Activated T-cell treated with anti-CD3 and anti-CD28 coated beads for 1 hour (primary cell): ENCODE data around the gene SEMA3C.

Experiments
- DNase-seq: peaks from one replicate; pipeline ENCODE4 v3.0.0-alpha.2; 2020; ENCODE audit warnings: low read depth

The SEMA3C gene

DNA sequence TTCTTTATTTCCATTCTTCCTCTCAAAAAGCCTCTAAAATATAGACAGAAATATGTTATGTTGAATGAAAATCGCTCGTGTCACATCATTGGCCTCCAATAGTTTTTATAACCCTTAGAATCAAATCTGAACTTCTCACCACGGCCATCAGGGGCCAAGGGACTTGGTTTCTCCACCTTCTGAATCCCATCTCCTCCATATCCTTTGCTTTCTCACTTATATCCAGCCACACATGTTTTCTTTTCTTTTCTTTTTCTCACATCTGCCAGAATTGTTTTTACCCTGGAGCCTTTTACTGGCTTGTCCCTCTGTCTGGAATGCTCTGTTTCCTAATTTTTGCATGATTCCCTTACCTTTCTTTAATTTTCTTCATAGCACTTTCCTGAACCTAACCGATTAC lies 184.8 kb downstream of the SEMA3C start:
- DNase-seq: no peak

DNA sequence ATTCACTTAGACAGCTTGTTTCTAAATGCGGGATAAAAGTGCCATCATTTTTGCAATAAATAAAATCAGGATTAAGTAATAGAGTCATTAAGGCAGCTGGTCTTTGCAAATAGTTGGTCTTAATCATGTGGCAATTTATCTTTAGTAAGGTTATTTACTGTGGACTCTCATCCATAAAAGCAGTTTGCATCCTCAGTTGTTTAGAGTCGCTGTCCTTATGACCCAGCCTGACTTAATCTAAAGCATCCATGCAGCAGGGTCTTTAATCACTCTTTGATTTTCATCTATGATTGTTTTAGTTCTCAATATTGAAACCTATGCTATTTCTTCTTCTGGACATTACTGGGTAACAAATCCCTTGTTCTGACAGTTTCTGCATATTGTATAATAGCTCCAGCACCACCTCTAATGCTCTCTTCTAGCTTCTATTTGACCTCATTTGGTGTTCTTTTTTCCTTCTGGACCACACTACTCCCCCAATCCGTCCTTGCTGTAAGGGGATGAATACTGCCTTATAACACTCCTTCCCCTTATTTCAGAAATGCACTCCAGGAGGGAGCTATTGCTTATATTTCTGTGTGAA lies 185.4 kb downstream of the SEMA3C start:
- DNase-seq: no peak

DNA sequence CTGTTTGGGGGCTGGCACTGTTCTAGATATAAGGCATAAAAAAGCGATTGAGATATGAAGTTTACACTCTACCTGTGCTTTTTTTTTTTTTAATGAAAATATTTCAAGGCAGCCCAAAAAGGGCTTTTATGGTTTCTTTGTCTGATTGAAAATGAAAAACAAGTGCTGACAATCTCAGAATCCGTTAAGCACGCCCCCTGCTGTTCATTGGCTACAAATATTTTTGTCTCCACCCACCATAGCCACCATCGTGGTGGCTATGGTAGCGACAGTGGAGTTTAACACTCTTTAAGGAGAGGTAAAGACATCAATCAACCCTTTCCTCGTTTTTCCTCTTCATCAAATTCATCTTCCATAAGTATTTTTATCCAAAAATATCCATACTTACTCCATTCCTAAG lies 186.2 kb downstream of the SEMA3C start:
- no peak for DNase-seq

DNA sequence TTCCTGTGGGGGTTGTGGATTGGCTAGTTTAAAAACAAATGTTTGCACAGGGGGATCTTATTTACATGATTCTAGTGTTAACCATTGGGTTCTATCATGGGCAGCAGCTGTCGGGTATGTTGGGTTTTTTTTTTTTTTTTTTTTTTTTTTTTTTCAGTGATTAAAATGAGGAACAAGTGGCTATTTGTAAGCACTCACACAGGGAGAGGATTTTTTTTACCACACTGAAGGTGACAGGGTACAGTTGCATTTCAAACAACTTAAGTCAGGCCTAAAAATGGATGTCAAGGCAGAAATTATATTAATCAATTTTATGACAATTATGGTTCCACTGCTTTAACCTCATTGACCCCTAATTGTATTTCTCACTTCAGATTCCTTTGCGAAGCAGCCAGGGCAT lies 187.6 kb downstream of the SEMA3C start:
- DNase-seq: no peak

DNA sequence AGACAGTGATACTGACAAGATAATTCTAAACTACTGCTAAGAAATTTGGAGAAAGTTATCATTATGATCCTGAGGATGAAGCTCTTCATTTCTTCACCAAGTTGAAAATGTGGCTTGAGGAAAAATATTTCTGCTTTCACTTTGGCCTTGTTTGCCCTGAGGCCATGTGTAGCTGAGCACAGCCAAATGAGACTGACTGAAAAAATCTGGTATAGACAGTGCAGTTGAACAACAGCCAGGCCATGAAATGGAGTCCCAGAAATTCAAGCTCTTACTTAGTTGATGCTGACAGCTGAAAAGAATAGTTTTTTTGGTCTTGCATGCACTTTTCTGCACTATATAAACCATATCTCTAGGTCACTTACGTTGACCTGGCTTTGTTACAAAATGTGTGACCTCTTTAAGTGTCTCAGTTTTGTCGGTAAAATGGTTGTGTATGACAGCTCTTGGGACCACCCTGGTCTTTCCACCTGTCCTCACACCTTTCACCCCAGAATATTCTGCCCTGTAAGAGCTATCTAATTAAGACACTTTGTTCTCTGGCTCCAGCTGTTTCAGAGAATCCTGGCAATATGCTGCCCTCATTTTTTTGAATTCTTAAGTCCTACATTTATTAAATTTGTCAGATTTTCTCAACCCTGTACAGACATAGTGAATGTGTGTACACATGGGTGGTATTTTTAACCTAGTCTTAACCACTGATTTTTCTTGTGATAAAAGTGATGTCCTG lies 189.1 kb downstream of the SEMA3C start:
- no peak for DNase-seq

DNA sequence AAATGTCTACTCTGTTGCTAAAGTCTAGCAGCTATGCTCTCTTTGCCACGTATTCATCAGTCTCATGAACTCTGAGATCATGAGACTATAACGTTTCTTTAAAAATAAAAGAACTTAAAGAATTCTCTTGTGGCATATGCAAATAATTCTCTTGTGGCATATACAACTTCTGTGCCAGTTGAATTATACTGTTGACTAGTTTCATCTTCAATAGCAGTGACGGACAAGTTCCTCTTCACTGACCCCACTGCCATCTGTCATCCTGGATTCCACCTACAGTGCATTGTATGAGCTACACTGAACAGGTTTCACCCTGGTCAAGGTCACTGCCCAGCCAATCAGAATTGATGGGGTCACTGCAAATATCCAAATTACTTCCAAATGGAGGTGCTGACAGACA lies 192.2 kb downstream of the SEMA3C start:
- no peak for DNase-seq

DNA sequence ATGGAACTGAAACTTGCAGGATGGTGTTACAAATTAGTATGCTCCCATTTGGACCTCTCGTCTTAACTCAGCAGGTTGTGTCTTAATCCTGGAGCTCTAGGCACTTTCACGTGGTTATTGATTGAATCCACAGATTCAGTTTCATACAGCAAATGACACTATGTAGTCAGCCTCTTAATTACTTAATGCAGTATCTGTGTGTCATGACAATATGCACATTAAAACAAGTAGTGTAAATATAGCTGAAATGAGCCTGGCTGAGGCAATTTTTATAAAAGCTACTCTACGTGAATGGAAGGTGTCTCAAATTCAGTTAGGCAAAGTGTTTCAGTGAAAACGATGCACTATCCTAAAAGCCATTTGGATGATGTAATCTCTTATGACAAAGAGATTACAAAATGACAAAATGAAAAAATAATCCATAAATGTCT lies 193.7 kb downstream of the SEMA3C start:
- DNase-seq: no peak

DNA sequence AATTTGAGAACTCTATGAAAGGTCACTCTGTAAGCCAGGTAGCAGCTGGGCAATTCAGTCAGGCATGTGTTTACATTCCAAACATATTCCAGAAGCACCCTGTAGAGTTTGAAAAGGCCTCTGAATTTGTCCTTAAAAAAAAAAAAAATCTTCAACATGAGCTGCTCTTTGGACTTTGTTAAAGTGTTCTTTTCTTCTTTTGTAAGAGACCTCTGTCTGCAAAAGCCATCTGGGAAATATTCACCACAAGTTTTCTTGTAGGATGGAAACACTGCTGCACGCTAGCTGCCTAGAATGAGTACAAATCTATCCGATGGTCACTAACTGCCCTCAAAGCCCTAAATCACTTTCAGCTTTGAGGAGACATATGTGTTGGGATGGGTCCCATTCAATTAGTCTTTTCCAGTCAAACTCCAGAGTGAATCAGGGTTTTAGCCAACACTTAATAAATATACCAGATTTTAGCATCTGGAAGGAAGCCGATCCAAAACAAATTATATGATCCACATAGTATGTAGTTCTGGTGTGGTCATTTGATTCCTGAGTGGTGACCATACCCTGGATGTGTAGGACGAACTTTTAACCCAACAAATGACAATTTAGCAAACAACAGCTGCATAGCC lies 194.5 kb downstream of the SEMA3C start:
- no peak for DNase-seq

DNA sequence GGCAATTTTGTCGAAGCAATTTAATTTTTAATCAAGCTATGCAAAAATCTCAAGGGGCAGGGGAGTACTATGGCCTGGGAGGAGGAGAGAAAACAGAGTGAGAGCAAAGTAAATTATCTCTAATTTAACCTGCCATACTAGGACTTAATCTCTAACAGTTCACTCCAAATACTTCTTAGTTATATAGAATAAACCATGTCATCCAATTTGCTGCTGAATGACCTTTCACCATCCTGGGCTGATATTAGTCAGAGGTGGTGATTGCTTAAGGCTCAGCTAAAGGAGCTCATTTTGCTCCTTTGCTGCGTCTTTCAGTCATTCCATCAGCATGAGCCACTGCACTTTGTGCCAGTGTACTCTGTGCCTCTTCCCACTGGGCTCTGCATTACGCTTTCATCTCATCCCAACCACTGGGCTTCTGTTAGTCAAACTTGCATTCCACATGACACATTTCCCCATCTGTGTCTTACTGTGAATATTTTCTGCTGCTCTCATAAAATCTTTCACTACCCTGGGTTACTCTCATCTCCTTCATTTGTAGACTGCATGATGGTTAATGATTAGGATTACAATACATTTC lies 196.1 kb downstream of the SEMA3C start:
- no peak for DNase-seq

DNA sequence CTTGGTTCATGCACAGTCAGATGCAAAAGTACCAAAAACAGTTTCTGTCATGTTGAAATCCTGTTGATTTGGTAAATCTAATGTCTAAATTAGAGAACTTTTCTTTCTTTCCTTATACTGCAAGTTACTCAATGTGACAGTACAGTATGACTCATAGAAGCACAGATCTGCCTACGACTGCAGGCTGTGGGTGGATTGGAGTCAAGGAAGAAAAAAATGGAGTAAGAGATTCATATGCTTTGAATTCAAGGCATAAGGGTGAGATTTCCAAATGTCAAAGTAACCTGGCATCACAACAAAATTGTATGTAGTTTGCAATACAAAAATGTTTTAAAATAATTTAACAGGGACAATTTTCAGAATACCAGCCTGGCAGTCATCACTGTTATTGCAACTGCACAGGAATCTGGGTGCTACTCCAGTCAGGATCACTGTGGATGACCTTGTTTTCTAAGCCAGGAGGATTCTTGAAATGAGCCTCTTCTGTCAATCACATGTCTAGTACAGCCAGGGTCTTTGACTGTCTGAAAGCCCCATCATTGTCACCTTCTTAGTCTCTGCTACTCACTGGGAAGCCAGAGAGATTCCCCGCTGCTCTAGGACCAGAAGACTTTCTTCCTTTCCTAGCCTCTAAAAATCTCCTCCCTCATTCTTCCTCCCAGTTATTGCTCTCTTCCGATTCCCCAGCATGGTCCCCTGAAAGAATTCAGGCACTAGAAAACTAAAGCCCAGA lies 196.8 kb downstream of the SEMA3C start:
- no peak for DNase-seq

DNA sequence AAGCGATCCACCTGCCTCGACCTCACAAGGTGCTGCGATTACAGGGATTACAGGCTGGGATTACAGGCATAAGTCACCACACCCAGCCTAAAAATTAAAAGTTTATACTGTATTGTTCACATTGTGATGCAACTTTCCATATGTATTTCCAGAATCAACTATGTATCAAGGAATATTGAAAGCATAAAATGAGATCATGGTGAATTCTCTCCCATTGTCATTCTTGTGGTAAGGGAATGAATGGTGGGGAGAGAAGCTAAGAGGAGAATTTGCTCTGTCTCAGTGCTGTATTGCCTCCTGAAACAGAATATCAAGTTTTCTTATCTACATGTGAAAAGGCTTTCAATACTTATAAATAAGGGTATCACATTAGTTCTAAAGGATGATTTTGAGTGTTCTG lies 198.7 kb downstream of the SEMA3C start:
- DNase-seq: no peak

DNA sequence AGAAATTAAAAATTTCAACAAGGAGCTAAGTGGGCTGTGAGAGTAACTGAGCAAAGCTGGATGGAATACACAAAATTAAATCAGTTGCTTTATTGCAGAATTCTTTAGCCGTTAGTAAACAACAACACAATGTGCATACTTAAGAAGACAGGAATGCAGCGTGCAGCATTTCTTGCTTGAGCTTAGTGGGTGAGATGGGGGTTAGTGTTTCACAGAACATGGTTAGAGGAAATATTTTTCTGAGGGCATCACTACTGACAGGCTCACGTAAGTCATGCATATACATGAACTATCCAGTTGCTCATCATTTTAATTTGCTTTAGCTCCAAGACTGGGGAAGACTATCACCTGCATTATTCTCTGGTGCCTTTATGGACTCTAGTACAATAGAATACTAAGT lies 199.6 kb downstream of the SEMA3C start:
- DNase-seq: no peak

DNA sequence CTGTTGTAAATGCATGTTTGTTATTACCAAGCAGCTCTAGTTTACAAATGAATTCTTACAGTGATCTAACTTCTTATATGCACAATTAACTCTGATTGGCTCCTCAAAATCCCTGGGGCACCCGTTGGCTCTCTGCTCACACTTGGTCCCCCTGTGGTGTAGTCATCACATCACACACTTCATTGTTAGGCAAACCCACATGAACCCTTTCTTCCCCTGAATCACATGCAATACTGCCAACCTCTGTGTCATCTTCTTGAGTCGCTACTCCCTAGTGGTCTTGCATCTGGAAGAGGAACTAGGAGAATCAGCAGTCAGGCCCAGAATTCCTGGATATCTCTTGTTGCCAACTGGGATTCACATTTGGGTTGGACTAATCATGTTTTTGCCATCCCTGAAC lies 207.3 kb downstream of the SEMA3C start:
- DNase-seq: no peak

DNA sequence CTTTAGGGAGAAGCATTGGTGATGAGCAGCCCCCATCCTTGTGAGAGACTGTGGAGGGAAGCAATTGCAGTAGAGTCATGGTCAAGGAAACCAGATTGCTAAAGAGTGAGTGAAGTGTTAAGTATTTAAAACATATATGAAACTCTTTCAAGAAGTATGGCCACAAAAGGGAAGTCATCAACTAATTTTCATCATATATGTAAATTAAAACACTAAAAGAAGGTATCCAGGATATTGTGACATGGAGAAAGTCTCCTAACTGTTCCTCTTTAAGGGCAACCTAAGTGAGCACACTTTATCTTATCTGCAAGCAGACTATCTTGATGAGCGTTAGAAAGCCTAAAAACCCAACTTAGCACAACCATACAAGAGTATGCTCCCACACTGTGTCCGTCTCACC lies 210.7 kb downstream of the SEMA3C start:
- DNase-seq: no peak

DNA sequence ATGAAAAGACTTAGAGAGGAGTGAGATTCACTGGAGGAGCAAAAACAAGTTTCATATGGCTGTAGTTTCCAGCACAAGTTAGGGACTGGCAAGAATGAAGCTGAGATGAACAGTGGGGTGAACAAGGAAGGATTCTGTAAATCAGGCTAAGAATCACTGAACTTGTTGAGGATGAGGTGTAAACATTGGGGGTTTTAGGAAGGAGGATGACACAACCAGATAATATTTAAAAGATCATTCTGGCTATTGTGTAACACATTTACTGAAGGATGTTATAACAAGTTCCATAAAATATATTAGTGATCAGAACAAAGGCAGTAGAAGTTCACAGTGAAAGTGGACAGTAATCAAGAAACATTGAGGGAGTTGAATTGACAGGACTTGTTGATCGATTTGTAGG lies 211.5 kb downstream of the SEMA3C start:
- DNase-seq: no peak

DNA sequence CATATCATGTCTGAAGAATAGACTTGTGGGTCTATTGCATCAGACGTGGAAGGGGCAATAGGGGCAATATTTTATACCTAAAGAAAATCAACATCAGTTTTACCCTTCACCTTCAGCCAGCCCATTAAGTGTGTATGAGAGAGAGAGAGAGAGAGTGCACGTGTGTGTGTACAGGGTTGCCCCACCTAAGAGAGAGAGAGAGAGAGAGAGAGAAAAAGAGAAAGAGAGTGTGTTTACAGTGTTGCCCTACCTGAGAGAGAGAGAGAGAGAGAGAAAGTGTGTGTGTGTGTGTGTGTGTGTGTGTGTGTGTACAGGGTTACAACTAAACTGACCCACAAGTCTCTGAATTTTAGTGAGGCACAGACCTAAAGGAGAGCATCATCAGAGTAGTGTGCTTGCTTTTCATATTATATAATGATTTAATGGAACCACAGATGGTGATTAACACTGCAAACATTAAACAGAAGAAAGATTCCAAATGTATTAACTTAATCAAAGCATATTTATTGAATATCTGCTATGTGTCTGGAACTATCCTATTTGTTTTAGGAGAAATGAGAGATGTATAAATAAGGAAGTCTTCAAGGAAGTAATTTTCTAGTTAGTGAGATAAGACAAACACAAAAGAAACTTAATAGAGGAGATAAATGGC lies 213.6 kb downstream of the SEMA3C start:
- DNase-seq: no peak

DNA sequence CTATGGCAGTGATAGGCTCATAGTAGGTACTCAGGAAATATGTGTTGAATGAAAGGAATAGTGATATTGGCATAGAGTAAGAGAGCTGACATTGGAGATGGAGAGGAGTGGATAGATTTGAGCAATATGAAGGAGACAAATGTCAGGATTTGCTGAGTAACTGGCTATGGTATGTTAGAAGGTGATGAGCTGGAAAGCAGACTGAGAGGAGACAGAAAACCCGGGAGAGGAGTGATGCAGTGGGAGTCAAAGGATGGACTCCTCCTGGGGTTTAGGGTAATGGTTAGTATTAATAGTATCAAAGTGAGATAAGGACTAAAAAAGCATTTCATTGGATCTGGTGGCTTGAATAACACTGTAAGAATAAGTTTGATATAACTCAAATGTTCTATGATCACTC lies 215.6 kb downstream of the SEMA3C start:
- no peak for DNase-seq

DNA sequence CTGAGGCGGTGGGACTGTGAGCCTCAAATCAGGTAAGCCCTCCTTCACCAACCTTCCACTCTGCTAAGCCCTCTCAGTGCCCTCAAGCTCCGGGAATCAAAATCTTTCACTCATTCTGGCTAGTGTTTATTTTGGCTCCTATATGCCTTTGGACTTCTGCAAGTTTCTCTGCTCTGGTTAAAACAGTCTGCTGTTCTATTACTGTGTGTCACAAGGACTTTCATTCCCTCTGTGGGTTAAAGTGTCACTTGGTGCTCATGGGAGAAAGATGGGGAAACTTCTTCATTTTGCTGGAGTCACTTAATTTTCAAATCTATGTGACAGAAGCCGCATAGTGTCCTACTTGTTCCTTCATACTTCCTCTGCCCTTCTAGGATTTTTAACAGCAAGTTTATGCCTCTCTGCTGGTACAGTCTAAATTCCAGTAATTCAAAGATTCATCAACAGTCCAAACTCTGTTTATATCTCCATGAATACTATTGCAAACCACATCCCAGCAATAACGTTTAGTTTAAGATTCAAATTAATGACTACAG lies 219.1 kb downstream of the SEMA3C start:
- DNase-seq: no peak

DNA sequence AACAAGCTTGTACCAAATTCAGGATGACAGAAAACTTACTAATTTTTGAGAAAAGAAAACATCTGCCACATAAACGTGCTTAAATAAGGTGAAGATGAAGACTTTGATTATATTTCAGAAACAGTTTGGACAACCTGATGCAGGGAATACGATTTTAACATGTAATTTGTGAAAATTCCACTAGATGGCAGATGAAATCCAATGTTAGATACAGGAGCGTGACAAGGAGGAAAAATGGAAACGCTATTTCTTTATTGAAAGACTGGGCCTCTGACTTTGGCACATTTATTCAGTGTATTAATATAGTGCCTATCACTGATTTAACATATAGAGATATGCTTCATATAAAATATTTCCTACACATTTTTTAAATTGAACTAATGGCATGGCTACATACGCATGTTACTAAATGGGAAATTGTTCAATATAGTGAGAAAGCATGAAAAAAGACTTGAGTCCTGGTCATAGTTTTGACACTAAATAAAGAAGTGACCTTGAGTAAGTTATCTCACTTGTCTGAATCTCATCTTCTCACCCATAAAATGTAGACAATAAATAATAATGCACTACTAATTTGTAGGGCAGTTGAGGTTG lies 219.7 kb downstream of the SEMA3C start:
- no peak for DNase-seq
